DND-41 (cell line): Measurements from ENCODE around the gene JMJD8.

ENCODE experiments used
- ATAC-seq: fragments of 200-7000 bp; cut with Tn5 transposase; 3 replicates; pipeline ENCODE4 v1.9.1; 2021; ENCODE audit warnings: low read depth; ENCODE audit not compliant: insufficient read depth
- DNase-seq: peaks from one replicate; pipeline ENCODE4 v3.0.0-alpha.2; 2020
- H2AFZ ChIP-seq: 2 replicates; pipeline ENCODE4 v1.6.0; 2012; ENCODE audit warnings: low read depth, low read length
- H3K27ac ChIP-seq: 2 replicates; pipeline ENCODE4 v1.5.1; 2012; ENCODE audit warnings: low read length, inconsistent platforms
- H3K27me3 ChIP-seq: fragments of 200-600 bp; sonication (generic); 2 replicates; pipeline ENCODE4 v1.6.0; 2012; ENCODE audit warnings: low read length, mild to moderate bottlenecking, inconsistent platforms; ENCODE audit not compliant: insufficient read depth, poor library complexity
- H3K36me3 ChIP-seq: 2 replicates; pipeline ENCODE4 v1.5.1; 2012; ENCODE audit warnings: low read length, inconsistent platforms; ENCODE audit not compliant: insufficient read depth
- H3K4me1 ChIP-seq: 2 replicates; pipeline ENCODE4 v1.5.1; 2012; ENCODE audit warnings: mild to moderate bottlenecking, low read length; ENCODE audit not compliant: insufficient read depth
- H3K4me2 ChIP-seq: 2 replicates; pipeline ENCODE4 v1.6.0; 2012; ENCODE audit warnings: mild to moderate bottlenecking, moderate library complexity, low read length, inconsistent platforms; ENCODE audit not compliant: insufficient read depth
- H3K4me3 ChIP-seq, 2 experiments: fragments of 200-600 bp in 1 of 2; shearing (Covaris generic) in 1 of 2; 2 replicates each; pipeline ENCODE4 v1.5.1; 2012 to 2016; ENCODE audit warnings: inconsistent platforms in 2 of 2, low read length in 2 of 2, mild to moderate bottlenecking in 2 of 2, low read depth in 1 of 2, moderate library complexity in 1 of 2
- H3K79me2 ChIP-seq: 2 replicates; pipeline ENCODE4 v1.6.0; 2012; ENCODE audit warnings: low read length, inconsistent platforms; ENCODE audit not compliant: insufficient read depth
- H3K9ac ChIP-seq: 2 replicates; pipeline ENCODE4 v1.6.0; 2012; ENCODE audit warnings: low read depth, mild to moderate bottlenecking, inconsistent platforms, low read length, moderate library complexity
- H3K9me3 ChIP-seq: 2 replicates; pipeline ENCODE4 v1.5.1; 2012; ENCODE audit warnings: low read length, moderate library complexity, mild to moderate bottlenecking, inconsistent platforms; ENCODE audit not compliant: insufficient read depth, severe bottlenecking
- H4K20me1 ChIP-seq: 2 replicates; pipeline ENCODE4 v1.6.0; 2012; ENCODE audit warnings: low read length; ENCODE audit not compliant: insufficient read depth
- CTCF ChIP-seq: IDR thresholded peaks from 2 replicates; pipeline ENCODE4 v1.5.1; 2012; ENCODE audit warnings: borderline replicate concordance, low read length, moderate library complexity, mild to moderate bottlenecking; ENCODE audit not compliant: poor library complexity, severe bottlenecking; ENCODE audit errors: extremely low read depth
- EZH2 ChIP-seq: IDR thresholded peaks from 3 replicates; pipeline ENCODE4 v1.6.1; 2012; ENCODE audit warnings: borderline replicate concordance, low read depth, mild to moderate bottlenecking, moderate library complexity, low read length, inconsistent platforms; ENCODE audit not compliant: severe bottlenecking

JMJD8 gene

GRCh38 chr16:674968-675883 is 8.9 kb downstream of the JMJD8 start, which contains the start of gene RHBDL1:
Gene RHBDL1, plus strand, starts transcription at chr16:675671. Its CDS starts 120 bp downstream, at chr16:675791.
- DNase-seq (no peak), ATAC-seq (no peak)
- H3K9me3 ChIP-seq: no peaks in the 10 kb centered on the region
- H4K20me1 ChIP-seq: peaks cover 53% of the 10 kb centered on the region
- no peak within 1 kb of the TSS for H3K4me2 ChIP-seq
- H3K36me3 ChIP-seq: peaks cover 38% of the 10 kb centered on the region
- no peak within 1 kb of the TSS for H3K9ac ChIP-seq
- H3K27me3 ChIP-seq: no peaks in the 10 kb centered on the region
- H3K4me1 ChIP-seq: peaks cover 16% of the 10 kb centered on the region
- no peak within 1 kb of the TSS for H2AFZ ChIP-seq
- no peak within 1 kb of the TSS for H3K27ac ChIP-seq
- 0 out of 2 replicates have a peak, but pooled peaks cover 8% of the 10 kb centered on the region for H3K79me2 ChIP-seq
- no peak for TF ChIP-seq CTCF
- TF ChIP-seq EZH2: no peak
- H3K4me3 ChIP-seq: no peak within 1 kb of the TSS

- Histone ChIP-seq H3K9ac (no peak overlapping the region), H3K4me1 (peaks cover 17% of the 10 kb centered on the region), H2AFZ (no peak overlapping the region), H3K36me3 (peaks cover 47% of the 10 kb centered on the region), H3K9me3 (no peaks in the 10 kb centered on the region), H3K79me2 (peaks cover 17% of the 10 kb centered on the region), H3K4me3 (no peak overlapping the region), H3K4me2 (no peak overlapping the region), H3K27ac (no peak overlapping the region), H4K20me1 (peaks cover 58% of the 10 kb centered on the region), H3K27me3 (no peaks in the 10 kb centered on the region)
- TF ChIP-seq EZH2: no peak
- TF ChIP-seq CTCF: no peak
- ATAC-seq (no peak), DNase-seq (no peak)
These were observed 9.8 kb downstream of the JMJD8 start for GRCh38 chr16:674214-674881.

DNA sequence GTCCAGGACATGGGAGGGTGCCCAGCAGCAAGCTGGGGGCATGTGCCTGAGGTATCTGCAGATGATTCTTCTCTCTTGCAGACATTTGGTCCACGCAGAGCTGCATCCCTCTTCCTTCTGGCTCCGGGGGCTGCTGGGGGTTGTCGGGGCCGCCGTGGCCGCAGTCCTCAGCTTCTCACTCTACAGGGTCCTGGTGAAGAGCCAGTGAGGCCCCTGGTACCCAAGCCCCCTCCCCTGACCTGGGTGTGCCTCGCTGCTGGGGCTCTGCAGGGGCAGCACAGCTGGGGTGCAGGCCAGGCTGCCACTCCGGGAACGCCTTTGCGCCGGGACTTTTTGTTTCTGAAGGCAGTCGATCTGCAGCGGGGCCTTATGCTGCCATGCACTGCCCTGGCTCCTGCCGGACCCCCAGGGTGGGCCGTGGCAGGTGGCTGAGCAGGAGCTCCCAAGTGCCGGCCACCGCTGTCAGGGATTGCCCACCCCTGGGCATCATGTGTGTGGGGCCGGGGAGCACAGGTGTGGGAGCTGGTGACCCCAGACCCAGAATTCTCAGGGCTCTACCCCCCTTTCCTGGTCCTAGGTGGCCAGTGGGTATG is 10.6 kb downstream of the JMJD8 start:
- Histone ChIP-seq H4K20me1 (peaks cover 58% of the 10 kb centered on the region), H2AFZ (no peak overlapping the region), H3K79me2 (peaks cover 26% of the 10 kb centered on the region), H3K4me2 (no peak overlapping the region), H3K4me3 (no peak overlapping the region), H3K4me1 (peaks cover 18% of the 10 kb centered on the region), H3K27ac (no peak overlapping the region), H3K9ac (no peak overlapping the region), H3K36me3 (peaks cover 55% of the 10 kb centered on the region), H3K27me3 (no peaks in the 10 kb centered on the region), H3K9me3 (no peaks in the 10 kb centered on the region)
- TF ChIP-seq EZH2: no peak
- TF ChIP-seq CTCF: no peak
- ATAC-seq (no peak), DNase-seq (no peak)
